ENCODE results near the gene ARHGEF7.

The ARHGEF7 gene

DNA sequence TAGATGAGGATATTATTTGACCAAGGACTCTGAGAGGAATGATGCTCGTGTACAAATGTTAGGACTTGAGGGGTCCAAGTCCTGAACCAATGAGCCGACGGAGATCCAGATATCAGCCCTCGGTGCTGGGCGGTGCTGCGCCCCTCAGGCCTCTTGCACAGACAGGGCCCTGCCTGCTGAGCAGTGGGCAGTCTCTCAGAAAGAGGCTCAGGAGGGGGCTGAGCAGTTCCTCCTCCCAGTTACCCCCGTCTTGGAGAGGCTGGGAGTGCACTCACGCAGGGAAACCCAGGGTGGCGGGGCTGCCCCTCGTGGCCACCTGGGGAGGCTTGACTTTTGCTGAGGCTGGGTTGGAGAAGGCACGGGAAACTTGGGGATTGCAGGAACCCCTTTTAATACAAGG, 223.7 kb downstream of the ARHGEF7 start:
- H3K4me2 ChIP-seq (ENCODE audit: low read depth, low read length, poor library complexity, severe bottlenecking): no peak overlapping the region
- no peaks in the 10 kb centered on the region for H3K9me2 ChIP-seq (replicated peaks; ENCODE audit: low read depth, low read length)
- H3F3A ChIP-seq (ENCODE audit: low read depth): no peaks in the 10 kb centered on the region
- no peaks in the 10 kb centered on the region for H3K9me3 ChIP-seq (ENCODE audit: insufficient read depth, low read depth, low read length)
- TF ChIP-seq, protein P1, sequence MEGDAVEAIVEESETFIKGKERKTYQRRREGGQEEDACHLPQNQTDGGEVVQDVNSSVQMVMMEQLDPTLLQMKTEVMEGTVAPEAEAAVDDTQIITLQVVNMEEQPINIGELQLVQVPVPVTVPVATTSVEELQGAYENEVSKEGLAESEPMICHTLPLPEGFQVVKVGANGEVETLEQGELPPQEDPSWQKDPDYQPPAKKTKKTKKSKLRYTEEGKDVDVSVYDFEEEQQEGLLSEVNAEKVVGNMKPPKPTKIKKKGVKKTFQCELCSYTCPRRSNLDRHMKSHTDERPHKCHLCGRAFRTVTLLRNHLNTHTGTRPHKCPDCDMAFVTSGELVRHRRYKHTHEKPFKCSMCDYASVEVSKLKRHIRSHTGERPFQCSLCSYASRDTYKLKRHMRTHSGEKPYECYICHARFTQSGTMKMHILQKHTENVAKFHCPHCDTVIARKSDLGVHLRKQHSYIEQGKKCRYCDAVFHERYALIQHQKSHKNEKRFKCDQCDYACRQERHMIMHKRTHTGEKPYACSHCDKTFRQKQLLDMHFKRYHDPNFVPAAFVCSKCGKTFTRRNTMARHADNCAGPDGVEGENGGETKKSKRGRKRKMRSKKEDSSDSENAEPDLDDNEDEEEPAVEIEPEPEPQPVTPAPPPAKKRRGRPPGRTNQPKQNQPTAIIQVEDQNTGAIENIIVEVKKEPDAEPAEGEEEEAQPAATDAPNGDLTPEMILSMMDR (conservative IDR thresholded peaks at IDR 0.05; ENCODE audit: low read length): no peak
- TF ChIP-seq EZH2phosphoT487 (IDR thresholded peaks at IDR 0.05; ENCODE audit: borderline replicate concordance): no peak
- H3K27me3 ChIP-seq (ENCODE audit: insufficient read depth, low read length, poor library complexity, severe bottlenecking): no peaks in the 10 kb centered on the region
- no peak overlapping the region for H2AFZ ChIP-seq (ENCODE audit: low read length)
- H3K4me3 ChIP-seq (ENCODE audit: low read length, poor library complexity, severe bottlenecking): no peak overlapping the region
- no peaks in the 10 kb centered on the region for H4K20me1 ChIP-seq (ENCODE audit: insufficient read depth, low read length, poor library complexity, severe bottlenecking)
- no peaks in the 10 kb centered on the region for H3K36me3 ChIP-seq (ENCODE audit: insufficient read depth, low read length)
- no peaks in the 10 kb centered on the region for H3K79me2 ChIP-seq (ENCODE audit: insufficient read depth, low read length)
- H3K9ac ChIP-seq (ENCODE audit: low read depth, low read length, poor library complexity, severe bottlenecking): no peak overlapping the region
- no peaks in the 10 kb centered on the region for H3K4me1 ChIP-seq (ENCODE audit: insufficient read depth, low read length, poor library complexity, severe bottlenecking)

DNA sequence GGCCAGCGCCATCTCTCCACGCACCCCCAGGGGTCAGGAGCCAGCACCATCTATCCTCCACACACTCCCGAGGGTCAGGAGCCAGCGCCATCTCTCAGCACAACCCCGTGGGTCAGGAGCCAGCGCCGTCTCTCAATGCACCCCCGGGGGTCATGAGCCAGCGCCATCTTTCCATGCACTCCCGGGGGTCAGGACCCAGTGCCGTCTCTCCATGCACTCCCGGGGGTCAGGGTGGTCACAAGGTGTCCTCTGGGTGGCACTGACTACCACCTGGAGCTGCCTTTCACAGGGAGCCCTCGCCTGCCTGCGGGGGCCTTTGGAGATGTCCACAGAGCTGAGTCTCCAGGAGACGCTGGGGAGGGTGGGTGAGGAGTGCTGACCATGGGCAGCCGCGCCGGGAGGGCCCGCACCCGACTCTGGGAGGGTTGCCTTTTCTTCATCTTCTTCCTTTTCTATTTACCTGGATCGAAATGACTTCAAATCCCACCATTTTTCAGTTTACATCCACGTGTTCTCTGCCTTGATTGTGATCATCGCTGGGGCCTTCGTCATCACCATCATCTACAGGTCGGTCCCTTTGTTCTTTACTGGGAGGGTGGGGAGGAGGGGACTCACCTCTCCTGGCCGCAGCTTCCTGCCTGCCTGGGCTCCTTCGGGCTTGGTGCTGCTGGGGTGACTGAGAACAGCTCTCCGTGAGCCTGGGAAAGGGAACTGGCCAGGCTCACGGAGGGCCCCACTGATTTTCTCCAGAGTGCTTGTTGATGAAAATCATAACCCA, 224.4 kb downstream of the ARHGEF7 start:
- H3F3A ChIP-seq (ENCODE audit: low read depth): no peaks in the 10 kb centered on the region
- H3K9ac ChIP-seq (ENCODE audit: low read depth, low read length, poor library complexity, severe bottlenecking): no peak overlapping the region
- no peak overlapping the region for H2AFZ ChIP-seq (ENCODE audit: low read length)
- no peaks in the 10 kb centered on the region for H3K27me3 ChIP-seq (ENCODE audit: insufficient read depth, low read length, poor library complexity, severe bottlenecking)
- TF ChIP-seq, protein P1 (conservative IDR thresholded peaks at IDR 0.05; ENCODE audit: low read length): no peak
- no peak for TF ChIP-seq EZH2phosphoT487 (IDR thresholded peaks at IDR 0.05; ENCODE audit: borderline replicate concordance)
- H4K20me1 ChIP-seq (ENCODE audit: insufficient read depth, low read length, poor library complexity, severe bottlenecking): no peaks in the 10 kb centered on the region
- no peaks in the 10 kb centered on the region for H3K36me3 ChIP-seq (ENCODE audit: insufficient read depth, low read length)
- no peak overlapping the region for H3K4me3 ChIP-seq (ENCODE audit: low read length, poor library complexity, severe bottlenecking)
- H3K9me3 ChIP-seq (ENCODE audit: insufficient read depth, low read depth, low read length): no peaks in the 10 kb centered on the region
- H3K79me2 ChIP-seq (ENCODE audit: insufficient read depth, low read length): no peaks in the 10 kb centered on the region
- H3K9me2 ChIP-seq (replicated peaks; ENCODE audit: low read depth, low read length): no peaks in the 10 kb centered on the region
- H3K4me2 ChIP-seq (ENCODE audit: low read depth, low read length, poor library complexity, severe bottlenecking): no peak overlapping the region
- H3K4me1 ChIP-seq (ENCODE audit: insufficient read depth, low read length, poor library complexity, severe bottlenecking): no peaks in the 10 kb centered on the region

- H3K9me3 ChIP-seq (ENCODE audit: insufficient read depth, low read depth, low read length): no peaks in the 10 kb centered on the region
- H3K27me3 ChIP-seq (ENCODE audit: insufficient read depth, low read length, poor library complexity, severe bottlenecking): no peaks in the 10 kb centered on the region
- H3K79me2 ChIP-seq (ENCODE audit: insufficient read depth, low read length): no peaks in the 10 kb centered on the region
- no peak overlapping the region for H2AFZ ChIP-seq (ENCODE audit: low read length)
- no peaks in the 10 kb centered on the region for H4K20me1 ChIP-seq (ENCODE audit: insufficient read depth, low read length, poor library complexity, severe bottlenecking)
- no peaks in the 10 kb centered on the region for H3K4me1 ChIP-seq (ENCODE audit: insufficient read depth, low read length, poor library complexity, severe bottlenecking)
- no peak overlapping the region for H3K4me3 ChIP-seq (ENCODE audit: low read length, poor library complexity, severe bottlenecking)
- H3K9me2 ChIP-seq (replicated peaks; ENCODE audit: low read depth, low read length): no peaks in the 10 kb centered on the region
- no peaks in the 10 kb centered on the region for H3K36me3 ChIP-seq (ENCODE audit: insufficient read depth, low read length)
- no peak overlapping the region for H3K4me2 ChIP-seq (ENCODE audit: low read depth, low read length, poor library complexity, severe bottlenecking)
- TF ChIP-seq, protein P1 (conservative IDR thresholded peaks at IDR 0.05; ENCODE audit: low read length): no peak
- TF ChIP-seq EZH2phosphoT487 (IDR thresholded peaks at IDR 0.05; ENCODE audit: borderline replicate concordance): no peak
- H3F3A ChIP-seq (ENCODE audit: low read depth): no peaks in the 10 kb centered on the region
- H3K9ac ChIP-seq (ENCODE audit: low read depth, low read length, poor library complexity, severe bottlenecking): no peak overlapping the region
Observed at GRCh38 chr13:111341886-111342285, 226.8 kb downstream of the ARHGEF7 start.
